ENCODE measurements around the gene SLC1A3.

Gene SLC1A3

DNA sequence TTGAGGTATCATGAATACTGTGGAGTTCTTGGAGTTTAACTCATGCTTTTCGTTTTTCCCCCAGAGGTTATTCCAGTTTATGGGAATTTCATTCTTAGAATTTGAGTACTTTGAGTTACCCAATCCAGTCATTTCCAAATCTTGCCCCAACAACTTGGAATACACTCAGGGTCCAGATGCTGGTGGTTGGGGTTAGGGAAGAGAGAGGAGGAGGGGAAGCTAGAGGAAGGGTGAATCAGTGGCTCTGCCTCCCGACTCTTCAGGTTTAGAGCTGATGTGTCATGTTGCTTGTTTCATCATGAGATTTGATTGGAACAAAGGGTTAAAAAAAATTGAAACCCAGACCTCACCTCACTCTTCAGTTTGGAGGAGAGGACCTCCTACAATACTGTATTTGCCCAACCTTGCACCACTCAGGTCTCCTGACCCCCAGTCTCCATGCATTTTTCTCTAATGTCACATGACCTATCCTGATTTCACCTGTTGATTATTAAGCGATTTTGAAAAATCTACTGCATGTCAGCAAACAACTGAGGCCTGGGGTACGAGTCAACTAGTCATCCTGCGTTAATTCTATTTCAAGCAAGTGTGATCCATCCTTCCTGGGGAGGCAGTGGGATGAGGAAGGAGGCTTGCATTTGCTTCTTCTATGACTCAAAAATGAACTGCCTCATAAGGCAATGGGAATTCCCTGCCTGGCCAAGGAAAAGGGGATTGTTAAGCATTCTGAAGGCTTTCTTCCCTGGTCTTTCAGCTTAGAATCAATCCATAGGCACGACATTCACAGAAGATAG is 6.2 kb upstream of the SLC1A3 start:
- no peaks in the 10 kb centered on the region for H3K27me3 ChIP-seq (ENCODE audit: control insufficient read depth in 5 of 5, insufficient read depth in 4 of 5, low read length in 5 of 5)
- no peaks in the 10 kb centered on the region for H3K36me3 ChIP-seq (ENCODE audit: control insufficient read depth in 5 of 5, insufficient read depth in 5 of 5, low read length in 5 of 5)
- H3K27ac ChIP-seq (ENCODE audit: low read depth, low read length): peak overlapping the region; percentile 77
- peaks cover 0 to 18% (median 11%) of the 10 kb centered on the region in 5 donors for H3K4me1 ChIP-seq (ENCODE audit: control insufficient read depth in 5 of 5, insufficient read depth in 5 of 5, low read length in 5 of 5)
- no peak overlapping the region for H3K4me3 ChIP-seq (ENCODE audit: low read depth in 1 of 5, low read length in 5 of 5)
- no peaks in the 10 kb centered on the region for H3K9me3 ChIP-seq (ENCODE audit: control insufficient read depth in 5 of 5, low read length in 5 of 5)
- H3K9ac ChIP-seq (ENCODE audit: low read length in 5 of 5): peak overlapping the region in 2 of 5 donors; percentile 32 to 35

DNA sequence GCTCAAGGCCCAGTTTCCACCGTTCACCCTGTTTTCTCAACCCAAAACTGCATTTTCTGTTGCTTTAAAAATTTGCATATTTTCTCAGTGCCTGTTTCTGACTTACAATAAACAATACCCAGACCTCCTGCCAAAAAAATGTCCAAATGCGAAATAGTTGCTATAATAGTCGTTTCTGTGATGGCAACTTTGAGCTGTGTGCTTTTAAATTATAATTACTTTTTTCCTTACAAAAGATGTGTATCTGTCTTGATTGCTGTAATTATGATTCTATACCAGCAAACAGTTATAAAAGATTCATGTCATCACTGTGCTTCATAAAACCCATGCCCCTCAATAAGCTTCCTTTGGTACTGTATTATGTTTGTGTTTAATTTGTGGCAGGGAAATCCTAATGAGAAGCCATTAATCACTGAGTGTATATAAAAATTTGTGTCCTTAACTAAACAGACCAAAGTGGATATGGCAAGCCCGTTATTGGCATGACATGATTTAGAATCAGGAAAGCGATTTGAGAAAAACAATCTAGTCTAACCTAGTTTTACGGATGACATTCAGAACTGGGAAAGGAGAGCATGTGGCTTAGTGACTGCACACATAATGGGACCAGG is 5.4 kb upstream of the SLC1A3 start:
- H3K9me3 ChIP-seq (ENCODE audit: control insufficient read depth in 5 of 5, low read length in 5 of 5): no peaks in the 10 kb centered on the region
- no peaks in the 10 kb centered on the region for H3K27me3 ChIP-seq (ENCODE audit: control insufficient read depth in 5 of 5, insufficient read depth in 4 of 5, low read length in 5 of 5)
- H3K36me3 ChIP-seq (ENCODE audit: control insufficient read depth in 5 of 5, insufficient read depth in 5 of 5, low read length in 5 of 5): no peaks in the 10 kb centered on the region
- H3K4me3 ChIP-seq (ENCODE audit: low read depth in 1 of 5, low read length in 5 of 5): no peak overlapping the region
- H3K4me1 ChIP-seq (ENCODE audit: control insufficient read depth in 5 of 5, insufficient read depth in 5 of 5, low read length in 5 of 5): peaks cover 0 to 25% (median 14%) of the 10 kb centered on the region in 5 donors
- H3K9ac ChIP-seq (ENCODE audit: low read length in 5 of 5): peak overlapping the region in 1 of 5 donors; percentile 32
- peak overlapping the region; percentile 77 for H3K27ac ChIP-seq (ENCODE audit: low read depth, low read length)

DNA sequence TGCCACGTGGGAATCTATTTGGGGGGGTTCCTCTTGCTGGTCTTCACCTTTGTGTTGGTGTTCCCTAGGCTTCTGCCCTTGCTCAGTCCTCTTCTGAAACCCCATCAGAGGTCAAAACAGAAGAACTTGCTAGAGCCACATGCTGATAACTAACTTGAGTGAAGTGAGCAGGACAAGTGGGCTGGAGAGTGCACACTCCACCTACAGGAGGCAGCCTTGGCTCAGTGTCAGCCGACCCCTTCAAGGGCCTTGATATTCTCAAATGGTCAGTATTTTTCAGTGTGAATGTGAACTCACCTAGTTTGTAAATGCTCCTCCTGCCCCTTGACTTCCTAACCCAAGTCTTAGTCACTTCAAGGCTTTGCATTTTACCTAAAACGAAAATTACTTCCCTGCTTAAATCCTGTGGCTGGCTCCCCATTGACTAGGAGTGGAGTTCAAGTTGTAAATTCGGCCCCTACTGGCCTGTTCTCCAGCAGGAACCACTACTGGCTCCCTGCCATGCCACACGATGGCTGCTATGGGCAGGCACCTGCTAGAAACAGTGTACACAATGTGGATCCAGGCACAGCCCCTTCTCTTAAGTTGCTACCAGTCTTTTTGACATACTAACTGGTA is 3.6 kb upstream of the SLC1A3 start:
- Histone ChIP-seq H3K9me3 (ENCODE audit: control insufficient read depth in 5 of 5, low read length in 5 of 5) (no peaks in the 10 kb centered on the region), H3K4me3 (ENCODE audit: low read depth in 1 of 5, low read length in 5 of 5) (no peak overlapping the region), H3K27me3 (ENCODE audit: control insufficient read depth in 5 of 5, insufficient read depth in 4 of 5, low read length in 5 of 5) (no peaks in the 10 kb centered on the region), H3K27ac (ENCODE audit: low read depth, low read length) (no peak overlapping the region), H3K4me1 (ENCODE audit: control insufficient read depth in 5 of 5, insufficient read depth in 5 of 5, low read length in 5 of 5) (peaks cover 3 to 28% (median 12%) of the 10 kb centered on the region in 5 donors), H3K9ac (ENCODE audit: low read length in 5 of 5) (no peak overlapping the region), H3K36me3 (ENCODE audit: control insufficient read depth in 5 of 5, insufficient read depth in 5 of 5, low read length in 5 of 5) (no peaks in the 10 kb centered on the region)

DNA sequence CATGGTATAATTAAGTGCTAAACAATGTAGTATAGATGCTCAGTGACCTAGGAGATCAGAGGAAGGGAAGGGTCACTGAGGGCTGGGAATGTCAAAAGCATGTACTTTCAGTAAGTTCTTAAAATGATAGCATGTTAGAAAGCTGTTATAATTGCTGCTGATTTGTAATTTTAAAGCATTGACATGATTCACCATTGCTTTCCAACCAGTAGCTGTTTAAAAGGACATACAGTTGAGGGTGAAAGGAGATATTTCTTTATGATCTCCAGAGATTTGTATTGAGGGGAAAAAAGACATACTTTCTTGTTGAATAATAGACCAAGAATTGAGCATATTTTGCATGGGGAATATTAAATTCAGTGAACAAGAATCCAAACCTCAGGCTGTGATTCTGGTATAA is 1.2 kb upstream of the SLC1A3 start:
- Histone ChIP-seq H3K27me3 (ENCODE audit: control insufficient read depth in 5 of 5, insufficient read depth in 4 of 5, low read length in 5 of 5) (no peaks in the 10 kb centered on the region), H3K36me3 (ENCODE audit: control insufficient read depth in 5 of 5, insufficient read depth in 5 of 5, low read length in 5 of 5) (peaks cover 0 to 8% (median 0%) of the 10 kb centered on the region in 5 donors), H3K9me3 (ENCODE audit: control insufficient read depth in 5 of 5, low read length in 5 of 5) (no peaks in the 10 kb centered on the region), H3K4me3 (ENCODE audit: low read depth in 1 of 5, low read length in 5 of 5) (no peak overlapping the region), H3K27ac (ENCODE audit: low read depth, low read length) (no peak overlapping the region), H3K4me1 (ENCODE audit: control insufficient read depth in 5 of 5, insufficient read depth in 5 of 5, low read length in 5 of 5) (peaks cover 3 to 46% (median 32%) of the 10 kb centered on the region in 5 donors), H3K9ac (ENCODE audit: low read length in 5 of 5) (peak overlapping the region in 2 of 5 donors; percentile 92)

DNA sequence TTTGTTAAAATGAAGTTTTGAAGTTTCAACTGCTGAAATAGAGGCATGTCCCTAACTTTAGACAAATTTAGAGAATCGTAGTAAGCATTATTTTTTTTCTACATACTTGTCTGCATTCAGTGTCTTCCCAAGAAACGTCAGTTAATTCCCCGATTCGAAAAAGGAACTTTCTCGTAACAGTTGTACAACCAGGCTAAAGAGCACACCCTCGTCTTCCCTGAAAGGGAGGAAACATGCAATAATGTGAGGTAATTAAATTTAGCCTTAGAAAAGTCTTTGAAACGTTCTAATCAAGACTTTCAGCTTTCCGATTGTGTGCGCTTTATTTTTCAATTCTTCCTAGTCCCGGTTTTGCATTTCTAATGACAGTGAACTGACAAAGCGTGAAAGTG is 374 bp upstream of the SLC1A3 start:
- H3K9me3 ChIP-seq (ENCODE audit: control insufficient read depth in 5 of 5, low read length in 5 of 5): no peaks in the 10 kb centered on the region
- H3K4me3 ChIP-seq (ENCODE audit: low read depth in 1 of 5, low read length in 5 of 5): peak overlapping the region; percentile 73 to 96 (median 82)
- peaks cover 3 to 46% (median 31%) of the 10 kb centered on the region in 5 donors for H3K4me1 ChIP-seq (ENCODE audit: control insufficient read depth in 5 of 5, insufficient read depth in 5 of 5, low read length in 5 of 5)
- H3K9ac ChIP-seq (ENCODE audit: low read length in 5 of 5): peak overlapping the region; percentile 63 to 92 (median 88)
- no peaks in the 10 kb centered on the region for H3K27me3 ChIP-seq (ENCODE audit: control insufficient read depth in 5 of 5, insufficient read depth in 4 of 5, low read length in 5 of 5)
- H3K27ac ChIP-seq (ENCODE audit: low read depth, low read length): peak overlapping the region; percentile 94
- H3K36me3 ChIP-seq (ENCODE audit: control insufficient read depth in 5 of 5, insufficient read depth in 5 of 5, low read length in 5 of 5): peaks cover 0 to 9% (median 0%) of the 10 kb centered on the region in 5 donors

DNA sequence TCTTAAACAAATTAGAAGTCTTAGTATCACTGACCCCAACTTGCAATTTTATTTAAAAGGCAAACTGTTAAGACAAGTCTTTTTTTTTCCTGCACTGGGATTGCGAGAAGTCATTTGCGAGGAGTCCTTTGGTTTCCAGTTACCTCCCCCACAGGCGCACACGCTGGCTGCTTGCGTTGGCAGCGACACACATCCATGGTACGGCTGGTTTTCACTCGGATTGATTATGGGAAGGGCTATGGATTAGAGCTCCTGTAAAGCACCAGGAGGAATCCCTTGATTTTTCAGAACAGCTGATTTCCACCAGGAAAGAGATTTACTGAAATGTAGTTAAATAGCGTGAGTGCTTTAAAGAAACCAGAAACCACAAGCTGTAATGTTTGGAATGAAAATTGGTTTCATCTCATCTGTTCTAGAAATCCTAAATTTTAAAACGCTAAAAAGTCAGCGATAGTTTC is 737 bp downstream of the SLC1A3 start:
- Histone ChIP-seq H3K36me3 (ENCODE audit: control insufficient read depth in 5 of 5, insufficient read depth in 5 of 5, low read length in 5 of 5) (peaks cover 0 to 9% (median 0%) of the 10 kb centered on the region in 5 donors), H3K9me3 (ENCODE audit: control insufficient read depth in 5 of 5, low read length in 5 of 5) (no peaks in the 10 kb centered on the region), H3K9ac (ENCODE audit: low read length in 5 of 5) (peak overlapping the region; percentile 63 to 92 (median 88)), H3K4me1 (ENCODE audit: control insufficient read depth in 5 of 5, insufficient read depth in 5 of 5, low read length in 5 of 5) (peaks cover 3 to 54% (median 37%) of the 10 kb centered on the region in 5 donors), H3K4me3 (ENCODE audit: low read depth in 1 of 5, low read length in 5 of 5) (peak overlapping the region; percentile 73 to 96 (median 82)), H3K27me3 (ENCODE audit: control insufficient read depth in 5 of 5, insufficient read depth in 4 of 5, low read length in 5 of 5) (no peaks in the 10 kb centered on the region), H3K27ac (ENCODE audit: low read depth, low read length) (peak overlapping the region; percentile 94)

DNA sequence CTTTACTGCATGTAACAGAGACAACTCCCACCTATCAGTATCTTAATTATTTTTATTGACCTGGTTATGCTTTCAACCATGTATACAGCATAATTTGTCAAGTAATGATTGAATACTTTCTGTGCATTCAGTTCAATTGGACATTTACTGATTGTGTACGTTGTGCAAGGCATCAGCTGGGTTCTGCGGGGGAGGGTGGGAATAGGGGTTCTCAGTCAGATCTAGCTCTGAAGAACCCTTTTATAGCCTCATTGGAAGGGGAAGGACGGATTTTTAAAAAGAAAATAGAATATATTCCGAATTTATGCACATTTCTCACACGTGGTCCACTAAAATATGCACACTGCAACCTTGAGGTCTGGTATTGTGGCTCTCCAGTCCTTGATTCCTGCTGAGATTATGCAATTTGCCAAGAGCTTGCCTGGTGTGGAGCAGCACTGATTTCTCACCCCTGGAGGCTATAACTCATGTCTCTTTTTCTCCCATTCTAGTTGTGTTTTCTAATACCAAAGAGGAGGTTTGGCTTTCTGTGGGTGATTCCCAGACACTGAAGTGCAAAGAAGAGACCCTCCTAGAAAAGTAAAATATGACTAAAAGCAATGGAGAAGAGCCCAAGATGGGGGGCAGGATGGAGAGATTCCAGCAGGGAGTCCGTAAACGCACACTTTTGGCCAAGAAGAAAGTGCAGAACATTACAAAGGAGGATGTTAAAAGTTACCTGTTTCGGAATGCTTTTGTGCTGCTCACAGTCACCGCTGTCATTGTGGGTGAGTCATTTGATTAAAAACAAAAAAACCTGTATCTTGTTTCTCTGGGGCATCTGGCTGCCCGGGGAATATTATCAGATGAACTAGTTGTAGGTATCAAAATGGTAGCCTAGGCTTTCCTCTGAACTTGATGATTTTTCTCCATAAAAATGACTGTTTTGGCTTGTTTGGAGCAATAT is 1.7 kb downstream of the SLC1A3 start:
- Histone ChIP-seq H3K27me3 (ENCODE audit: control insufficient read depth in 5 of 5, insufficient read depth in 4 of 5, low read length in 5 of 5) (no peaks in the 10 kb centered on the region), H3K9ac (ENCODE audit: low read length in 5 of 5) (peak overlapping the region; percentile 63 to 92 (median 88)), H3K36me3 (ENCODE audit: control insufficient read depth in 5 of 5, insufficient read depth in 5 of 5, low read length in 5 of 5) (peaks cover 0 to 11% (median 4%) of the 10 kb centered on the region in 5 donors), H3K4me3 (ENCODE audit: low read depth in 1 of 5, low read length in 5 of 5) (peak overlapping the region; percentile 73 to 96 (median 82)), H3K9me3 (ENCODE audit: control insufficient read depth in 5 of 5, low read length in 5 of 5) (no peaks in the 10 kb centered on the region), H3K4me1 (ENCODE audit: control insufficient read depth in 5 of 5, insufficient read depth in 5 of 5, low read length in 5 of 5) (peaks cover 3 to 54% (median 39%) of the 10 kb centered on the region in 5 donors), H3K27ac (ENCODE audit: low read depth, low read length) (peak overlapping the region; percentile 94)

DNA sequence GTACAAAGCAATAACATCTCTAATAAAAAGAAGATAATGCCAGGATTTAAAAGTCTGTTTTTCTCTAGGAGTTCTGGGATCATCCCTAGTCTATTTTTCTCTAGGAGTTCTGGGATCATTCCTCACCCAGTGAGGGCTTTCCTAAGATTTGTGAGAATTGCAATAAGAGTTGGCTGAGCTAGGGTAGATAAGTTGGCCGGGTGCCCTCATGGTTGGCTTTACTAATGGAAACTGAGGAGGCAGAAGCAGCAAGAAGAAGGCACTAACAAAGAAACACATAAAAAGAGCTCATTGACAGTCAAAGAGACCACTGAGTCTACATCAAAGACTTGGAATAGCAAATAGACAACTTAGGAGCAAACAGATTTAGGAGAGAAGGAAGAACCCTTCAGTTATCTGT is 4.2 kb downstream of the SLC1A3 start:
- Histone ChIP-seq H3K36me3 (ENCODE audit: control insufficient read depth in 5 of 5, insufficient read depth in 5 of 5, low read length in 5 of 5) (peaks cover 0 to 18% (median 7%) of the 10 kb centered on the region in 5 donors), H3K27me3 (ENCODE audit: control insufficient read depth in 5 of 5, insufficient read depth in 4 of 5, low read length in 5 of 5) (no peaks in the 10 kb centered on the region), H3K9ac (ENCODE audit: low read length in 5 of 5) (peak overlapping the region in 2 of 5 donors; percentile 15 to 24), H3K4me3 (ENCODE audit: low read depth in 1 of 5, low read length in 5 of 5) (peak overlapping the region in 4 of 5 donors; percentile 8 to 96 (median 38)), H3K9me3 (ENCODE audit: control insufficient read depth in 5 of 5, low read length in 5 of 5) (no peaks in the 10 kb centered on the region), H3K27ac (ENCODE audit: low read depth, low read length) (peak overlapping the region; percentile 33), H3K4me1 (ENCODE audit: control insufficient read depth in 5 of 5, insufficient read depth in 5 of 5, low read length in 5 of 5) (peaks cover 3 to 68% (median 57%) of the 10 kb centered on the region in 5 donors)

DNA sequence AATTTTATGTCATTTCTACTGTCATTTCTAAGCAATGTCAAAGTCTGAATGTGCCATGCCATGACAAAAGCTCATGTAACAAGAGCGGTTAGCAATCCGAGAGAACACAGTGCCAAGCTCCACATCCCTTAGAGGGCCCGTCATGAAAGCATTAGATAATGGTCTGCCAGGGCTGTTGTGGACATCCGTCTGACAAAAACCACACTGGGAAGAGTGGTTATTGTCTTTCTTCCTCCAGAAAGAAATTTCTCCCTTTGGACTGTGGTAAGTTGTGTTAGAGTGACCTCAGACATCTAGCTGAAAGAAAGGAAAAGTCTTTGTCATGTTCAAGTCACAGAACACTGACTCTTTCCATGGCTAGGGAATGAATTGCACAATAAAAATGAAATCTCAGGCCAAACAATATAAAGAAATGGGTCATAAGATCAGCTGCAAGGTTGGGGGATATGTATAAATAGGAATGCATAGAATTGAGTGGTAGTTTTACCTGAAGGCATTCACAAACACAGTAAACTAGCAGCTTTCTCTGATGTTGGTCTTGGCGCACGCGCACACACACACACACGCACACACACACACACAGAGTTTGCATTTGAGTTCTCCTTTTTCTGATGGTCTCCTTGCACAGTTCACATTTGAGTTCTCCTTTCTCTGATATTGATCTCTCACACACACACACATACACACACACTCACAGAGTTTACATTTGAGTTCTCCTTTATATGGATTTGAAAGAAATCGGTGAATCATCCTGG is 5.3 kb downstream of the SLC1A3 start:
- H3K36me3 ChIP-seq (ENCODE audit: control insufficient read depth in 5 of 5, insufficient read depth in 5 of 5, low read length in 5 of 5): peaks cover 0 to 20% (median 9%) of the 10 kb centered on the region in 5 donors
- H3K27ac ChIP-seq (ENCODE audit: low read depth, low read length): peak overlapping the region; percentile 73
- no peaks in the 10 kb centered on the region for H3K9me3 ChIP-seq (ENCODE audit: control insufficient read depth in 5 of 5, low read length in 5 of 5)
- H3K9ac ChIP-seq (ENCODE audit: low read length in 5 of 5): no peak overlapping the region
- peaks cover 1 to 65% (median 56%) of the 10 kb centered on the region in 5 donors for H3K4me1 ChIP-seq (ENCODE audit: control insufficient read depth in 5 of 5, insufficient read depth in 5 of 5, low read length in 5 of 5)
- no peaks in the 10 kb centered on the region for H3K27me3 ChIP-seq (ENCODE audit: control insufficient read depth in 5 of 5, insufficient read depth in 4 of 5, low read length in 5 of 5)
- H3K4me3 ChIP-seq (ENCODE audit: low read depth in 1 of 5, low read length in 5 of 5): peak overlapping the region in 2 of 5 donors; percentile 9 to 12

Measured in subcutaneous abdominal adipose tissue (tissue), 5 donors.